ENCODE data around the gene AGTPBP1.

DNA sequence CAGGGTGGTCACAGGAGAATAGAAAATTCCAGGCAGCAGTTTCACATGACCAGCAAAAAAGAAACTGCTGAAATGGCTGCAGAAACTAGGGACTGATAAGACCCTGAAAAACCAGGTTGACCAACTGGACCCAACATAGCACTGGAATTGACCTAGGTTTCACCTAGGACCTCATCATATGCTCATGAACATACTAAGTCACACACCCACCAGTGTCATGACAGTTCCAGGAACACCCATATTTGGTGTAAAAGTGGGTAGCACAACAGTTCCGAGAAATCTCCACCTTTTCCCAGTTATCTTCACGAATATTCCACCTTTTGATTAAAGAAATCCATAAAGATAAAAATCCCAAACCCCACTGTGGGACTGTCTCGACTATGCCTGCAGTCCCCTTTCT, 182.2 kb downstream of the AGTPBP1 start:
- TF ChIP-seq POLR2AphosphoS5 (IDR thresholded peaks at IDR 0.05) (no peak), POLR2A (IDR thresholded peaks at IDR 0.05) (no peak)
